GM19328 (cell line): Measurements from ENCODE around the gene OAS3.
"Not testable (repeated sequence)": the region's sequence is repeated elsewhere in the genome, so short reads cannot be mapped to it uniquely, and the experiment has no call there.

Experiments
- ATAC-seq: cut with Tn5 transposase; IDR thresholded peaks from one replicate; pipeline ENCODE4 v1.9.1; 2021; ENCODE audit warnings: mild to moderate bottlenecking, moderate library complexity; ENCODE audit not compliant: unreplicated experiment

Gene OAS3

DNA sequence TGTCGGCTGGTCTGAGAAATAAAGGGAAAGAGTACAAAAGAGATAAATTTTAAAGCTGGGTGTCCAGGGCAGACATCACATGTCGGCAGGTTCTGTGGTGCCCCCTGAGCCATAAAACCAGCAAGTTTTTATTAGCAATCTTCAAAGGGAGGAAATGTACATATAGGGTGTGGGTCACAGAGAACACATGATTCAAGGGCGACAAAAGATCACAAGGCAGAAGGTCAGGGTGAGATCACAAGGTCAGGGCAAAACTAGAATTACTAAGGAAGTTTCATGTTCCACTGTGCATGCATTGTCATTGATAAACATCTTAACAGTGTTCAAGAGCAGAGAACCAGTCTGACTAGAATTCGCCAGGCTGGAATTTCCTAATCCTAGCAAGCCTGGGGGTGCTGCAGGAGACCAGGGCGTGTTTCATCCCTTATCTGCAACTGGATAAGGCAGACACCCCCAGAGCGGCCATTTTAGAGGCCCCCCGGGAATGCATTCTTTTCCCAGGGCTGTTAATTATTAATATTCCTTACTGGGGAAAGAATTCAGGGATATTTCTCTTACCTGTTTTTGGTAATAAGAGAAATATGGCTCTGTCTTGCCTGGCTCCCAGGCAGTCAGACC is 11.7 kb upstream of the OAS3 start:
- not testable (repeated sequence) for ATAC-seq

GRCh38 chr12:112927475-112927874 is 10.8 kb upstream of the OAS3 start:
- ATAC-seq: no peak

DNA sequence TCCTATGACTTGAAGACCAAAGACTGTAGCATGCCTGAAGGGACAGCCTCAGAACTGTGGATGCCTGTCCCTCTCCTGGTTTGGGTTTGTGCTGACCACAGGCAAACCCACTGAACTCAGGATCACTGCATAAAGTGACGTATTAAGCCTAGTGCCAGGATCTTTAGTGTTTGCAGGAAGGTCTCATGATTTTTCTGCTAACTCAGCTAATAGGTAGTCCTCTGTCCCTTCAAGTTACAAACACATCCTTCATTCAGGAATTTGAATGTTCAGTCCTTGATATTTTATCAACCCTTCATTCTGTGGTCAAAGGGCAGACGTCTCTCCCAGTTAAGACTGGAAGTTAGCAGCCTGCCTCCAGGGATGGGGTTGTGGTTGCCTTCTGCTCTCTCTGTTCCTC is 10.3 kb upstream of the OAS3 start:
- ATAC-seq: no peak

DNA sequence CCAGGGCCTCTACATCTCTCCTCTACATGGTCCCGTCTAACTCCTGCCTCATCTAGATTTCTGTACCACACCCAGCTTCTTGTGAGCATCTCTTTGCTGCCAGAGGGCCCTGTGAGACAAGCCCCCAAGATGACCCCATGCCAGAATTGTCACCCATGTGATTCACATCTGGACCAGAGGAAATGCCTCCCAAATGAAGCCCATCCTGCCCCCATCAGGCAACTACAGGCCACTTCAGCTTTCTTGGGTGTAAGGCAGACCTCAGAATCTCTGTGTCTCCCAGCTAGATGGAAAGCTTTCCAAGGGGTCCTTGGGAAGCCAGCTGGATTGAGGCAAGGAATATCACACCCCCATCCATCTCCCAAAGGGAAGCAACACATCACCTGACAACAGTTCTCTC is 9.3 kb upstream of the OAS3 start:
- ATAC-seq: no peak

GRCh38 chr12:112929715-112930114 is 8.6 kb upstream of the OAS3 start:
- no peak for ATAC-seq

GRCh38 chr12:112930350-112930749 is 7.9 kb upstream of the OAS3 start:
- ATAC-seq: no peak

- no peak for ATAC-seq
Measured at GRCh38 chr12:112932485-112933128, 5.7 kb upstream of the OAS3 start.

DNA sequence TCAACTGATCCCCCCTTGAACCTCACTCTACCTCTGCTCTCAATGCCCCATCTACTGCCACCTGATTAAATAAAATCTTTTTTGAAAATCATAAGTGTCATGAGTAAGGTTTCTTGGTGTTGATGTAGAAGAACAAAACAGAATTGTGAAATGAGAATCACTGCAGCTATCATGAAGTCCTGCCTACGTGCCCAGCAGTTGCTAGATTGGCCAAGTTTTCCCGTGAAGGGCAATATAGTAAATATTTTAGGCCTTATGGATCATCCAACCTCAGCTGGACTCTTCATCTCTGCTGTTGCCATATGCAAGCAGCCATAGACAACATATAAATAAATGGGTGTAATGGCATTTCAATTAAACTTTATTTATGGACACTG is 5.2 kb upstream of the OAS3 start:
- no peak for ATAC-seq

DNA sequence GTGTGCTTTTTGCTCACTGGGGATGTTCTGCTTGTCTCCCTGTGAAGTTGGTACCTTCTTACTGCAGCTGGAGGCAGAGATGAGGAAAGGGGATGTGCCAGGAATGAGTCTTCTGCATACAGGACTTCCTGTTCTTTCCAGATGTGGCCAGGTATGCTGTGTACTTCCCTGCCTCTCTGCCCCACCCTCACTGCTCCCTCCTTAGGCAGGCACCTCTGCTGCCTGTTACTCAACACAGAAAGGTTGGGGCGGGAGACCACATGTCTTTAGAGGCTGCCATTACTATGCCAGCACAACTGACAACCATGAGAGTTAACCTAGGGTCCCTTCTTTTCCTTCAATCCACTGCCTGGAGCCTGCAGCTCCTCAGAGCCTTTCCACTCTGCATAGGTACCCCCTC is 2.0 kb upstream of the OAS3 start:
- ATAC-seq: no peak

- ATAC-seq: no peak
Measured at GRCh38 chr12:112936927-112937326, 1.3 kb upstream of the OAS3 start.

- ATAC-seq: no peak
Measured at GRCh38 chr12:112938751-112939150, 477 bp downstream of the OAS3 start.

DNA sequence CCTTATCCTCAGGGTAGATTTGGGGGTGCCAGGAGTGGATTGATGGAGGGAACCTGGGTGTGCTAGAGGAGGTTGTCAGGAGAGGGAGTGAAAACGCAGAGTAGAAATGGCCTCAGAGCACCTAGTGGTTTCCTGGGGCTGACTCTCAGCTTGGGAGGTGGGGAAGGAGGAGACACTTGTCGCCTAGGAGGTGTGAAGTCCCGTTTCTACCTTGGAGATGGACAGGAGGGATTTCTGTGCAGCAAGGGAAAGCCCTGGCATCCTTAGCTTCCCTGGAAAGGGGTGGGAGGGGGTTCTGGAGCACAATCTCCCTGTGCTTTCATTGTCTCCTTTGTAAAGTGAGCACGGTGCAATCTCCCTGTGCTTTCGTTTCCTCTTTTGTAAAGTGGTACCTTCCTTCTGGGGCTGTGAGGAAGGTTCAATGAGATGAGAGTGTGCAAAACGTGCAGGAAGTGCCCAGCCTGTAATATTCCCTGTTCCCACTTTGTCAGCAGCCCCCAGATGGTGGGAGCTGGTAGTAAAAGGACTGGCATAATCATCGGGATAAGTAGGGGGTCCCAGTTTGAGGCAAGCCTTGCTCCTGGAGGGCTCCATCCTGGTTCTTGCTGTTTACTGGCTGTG is 1.6 kb downstream of the OAS3 start:
- ATAC-seq: peak; percentile 56

- no peak for ATAC-seq
Measured at GRCh38 chr12:112941528-112942335, 3.5 kb downstream of the OAS3 start.

DNA sequence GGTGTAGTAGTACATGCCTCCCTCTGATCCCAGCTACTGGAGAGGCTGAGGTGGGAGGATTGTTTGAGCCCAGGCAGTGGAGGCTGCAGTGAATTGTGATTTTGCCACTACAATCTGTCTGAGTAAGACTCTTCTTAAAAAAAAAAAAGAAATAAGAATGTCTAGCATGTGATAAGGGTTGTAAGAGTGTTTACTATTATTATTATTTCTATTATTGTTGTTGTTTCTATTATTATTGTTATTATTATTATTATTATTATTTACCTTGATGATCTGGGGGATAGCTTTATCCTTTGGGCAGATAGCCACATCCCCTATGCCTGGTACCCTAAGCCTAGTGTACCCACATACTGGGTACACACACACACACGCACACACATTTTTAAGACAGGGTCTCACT is 4.3 kb downstream of the OAS3 start:
- ATAC-seq: no peak

GRCh38 chr12:112944024-112944690 is 5.9 kb downstream of the OAS3 start:
- ATAC-seq: no peak

DNA sequence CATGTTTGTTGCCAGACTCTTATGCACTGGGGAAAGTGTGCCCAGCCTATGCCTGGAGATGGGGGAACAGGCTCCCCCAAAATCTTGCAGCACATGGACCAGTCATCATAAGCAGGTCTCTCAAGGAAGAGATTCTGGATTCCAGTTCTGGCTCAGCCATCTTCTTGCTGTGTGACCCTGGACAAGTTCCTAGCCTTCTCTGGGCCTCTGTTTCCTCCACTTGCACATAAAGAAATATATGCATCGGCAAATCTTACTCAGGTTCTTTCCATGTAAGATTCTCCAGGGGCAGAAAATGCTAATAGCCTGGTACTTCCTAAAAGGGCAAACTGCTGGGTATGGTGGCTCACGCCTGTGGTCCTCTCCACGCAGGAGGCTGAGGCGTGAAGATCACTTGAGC is 7.2 kb downstream of the OAS3 start:
- ATAC-seq: no peak

DNA sequence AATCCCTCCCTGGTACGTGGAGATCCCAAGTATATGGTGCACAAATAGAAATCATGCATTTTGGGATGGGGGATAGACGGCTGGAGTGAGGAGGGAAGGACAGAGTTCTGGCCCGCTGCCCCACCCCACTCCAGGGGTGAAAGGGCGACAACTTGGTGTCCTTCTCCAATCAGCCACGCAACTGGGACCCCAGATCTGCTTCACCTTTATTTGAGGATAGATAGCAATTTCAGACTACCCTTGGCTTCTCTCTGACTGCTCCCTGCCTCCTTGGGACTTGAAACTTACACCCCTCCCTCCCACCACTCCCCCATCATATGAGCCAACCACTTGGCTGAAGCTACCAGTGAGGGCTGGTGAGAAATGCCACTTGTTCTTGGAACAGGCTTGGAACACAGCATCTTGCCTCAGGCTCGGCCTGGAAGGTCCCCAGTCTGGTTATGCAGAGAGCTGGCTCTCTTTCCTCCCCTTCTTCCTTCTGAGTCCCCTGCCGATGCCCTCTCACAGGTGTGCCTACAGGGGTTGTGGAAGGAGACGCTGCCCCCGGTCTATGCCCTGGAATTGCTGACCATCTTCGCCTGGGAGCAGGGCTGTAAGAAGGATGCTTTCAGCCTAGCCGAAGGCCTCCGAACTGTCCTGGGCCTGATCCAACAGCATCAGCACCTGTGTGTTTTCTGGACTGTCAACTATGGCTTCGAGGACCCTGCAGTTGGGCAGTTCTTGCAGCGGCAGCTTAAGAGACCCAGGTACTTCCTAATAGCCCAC is 8.1 kb downstream of the OAS3 start:
- ATAC-seq: no peak

DNA sequence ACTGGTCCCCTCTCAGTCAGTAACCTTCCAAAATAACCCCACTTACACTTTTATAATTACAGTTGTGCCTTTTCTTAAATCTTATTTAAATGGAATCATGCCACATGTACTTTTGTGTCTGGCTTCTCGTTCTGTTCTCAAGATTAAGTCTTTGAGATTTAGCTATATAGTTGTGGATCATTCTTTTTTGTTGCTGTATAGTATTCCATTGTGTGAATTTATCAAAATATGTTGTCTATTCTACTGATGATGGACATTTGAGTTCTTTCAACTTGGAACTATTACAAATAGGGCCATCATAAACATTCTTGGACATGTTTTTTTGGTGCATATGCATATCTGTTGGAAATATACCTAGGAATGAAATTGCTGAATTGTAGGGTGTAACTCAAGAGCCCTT is 9.0 kb downstream of the OAS3 start:
- no peak for ATAC-seq

GRCh38 chr12:112947761-112948160 is 9.5 kb downstream of the OAS3 start:
- no peak for ATAC-seq

DNA sequence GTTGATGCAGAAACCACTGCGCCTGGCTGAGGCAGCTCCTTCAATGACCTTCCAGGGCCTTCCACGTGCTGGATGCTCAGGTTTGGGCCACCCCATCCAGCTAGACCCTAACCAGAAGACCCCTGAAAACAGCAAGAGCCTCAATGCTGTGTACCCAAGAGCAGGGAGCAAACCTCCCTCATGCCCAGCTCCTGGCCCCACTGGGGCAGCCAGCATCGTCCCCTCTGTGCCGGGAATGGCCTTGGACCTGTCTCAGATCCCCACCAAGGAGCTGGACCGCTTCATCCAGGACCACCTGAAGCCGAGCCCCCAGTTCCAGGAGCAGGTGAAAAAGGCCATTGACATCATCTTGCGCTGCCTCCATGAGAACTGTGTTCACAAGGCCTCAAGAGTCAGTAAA is 10.5 kb downstream of the OAS3 start:
- no peak for ATAC-seq

DNA sequence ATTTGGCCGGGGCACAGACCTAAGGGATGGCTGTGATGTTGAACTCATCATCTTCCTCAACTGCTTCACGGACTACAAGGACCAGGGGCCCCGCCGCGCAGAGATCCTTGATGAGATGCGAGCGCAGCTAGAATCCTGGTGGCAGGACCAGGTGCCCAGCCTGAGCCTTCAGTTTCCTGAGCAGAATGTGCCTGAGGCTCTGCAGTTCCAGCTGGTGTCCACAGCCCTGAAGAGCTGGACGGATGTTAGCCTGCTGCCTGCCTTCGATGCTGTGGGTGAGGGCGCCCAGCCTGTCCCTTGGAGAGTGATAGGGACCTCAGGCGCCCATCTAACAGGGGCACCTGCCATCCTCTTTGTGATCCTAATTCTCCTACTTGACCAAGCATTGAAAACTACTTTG is 12.4 kb downstream of the OAS3 start:
- ATAC-seq: no peak
